Smooth muscle cell of the coronary artery (primary cell): ENCODE results near the gene HLA-DRB1. TPM values are rescaled to one million over a fixed set of nuclear protein-coding genes. Genes with fewer than 3 reads are reported as not detected.

Source experiments
- total RNA-seq: library from RNA; depleted of rRNA; stranded (reverse); fragments of >200 nt; gene quantifications from 2 replicates; pipeline ENCODE4 v1.2.3, GENCODE V29; 2014; ENCODE audit warnings: low replicate concordance

The HLA-DRB1 gene
- 0.12 TPM in 1 of 2 replicates, not detected in the other for total RNA-seq

GRCh38 chr6:32589596-32590449 lies at the start of gene HLA-DRB1:
Gene HLA-DRB1, minus strand, starts transcription at chr6:32589848. Its CDS starts 106 bp downstream, at chr6:32589742.

GRCh38 chr6:32637219-32637880 lies 47.7 kb upstream of the HLA-DRB1 start, which contains the start of gene HLA-DQA1:
Gene HLA-DQA1, plus strand, starts transcription at chr6:32637406. Its CDS starts 53 bp downstream, at chr6:32637459.

GRCh38 chr6:32529697-32530430 lies 59.8 kb downstream of the HLA-DRB1 start, which contains the start of gene HLA-DRB5:
Gene HLA-DRB5, minus strand, starts transcription at chr6:32530287. Its CDS starts 63 bp downstream, at chr6:32530224.

Other genes starting within 250 kb of the HLA-DRB1 start
- gene TSBP1, start 217.9 kb downstream of the HLA-DRB1 start, total RNA-seq = not detected in 2 replicates
- 0.12 TPM in 1 of 2 replicates, not detected in the other for gene BTNL2, start 182.7 kb downstream of the HLA-DRB1 start, total RNA-seq
- 0.82 TPM in 1 of 2 replicates, not detected in the other for gene HLA-DRA, start 150.0 kb downstream of the HLA-DRB1 start, total RNA-seq
- gene HLA-DRB5, start 59.6 kb downstream of the HLA-DRB1 start, total RNA-seq = not detected in 2 replicates
- gene HLA-DQA1, start 47.6 kb upstream of the HLA-DRB1 start, total RNA-seq = not detected in 2 replicates
- not detected in 2 replicates for gene HLA-DQB1, start 76.8 kb upstream of the HLA-DRB1 start, total RNA-seq
- gene HLA-DQA2, start 151.5 kb upstream of the HLA-DRB1 start, total RNA-seq = not detected in 2 replicates
- gene HLA-DQB2, start 173.7 kb upstream of the HLA-DRB1 start, total RNA-seq = not detected in 2 replicates
- 0.59 TPM in 1 of 2 replicates, not detected in the other for gene HLA-DOB, start 227.2 kb upstream of the HLA-DRB1 start, total RNA-seq
- gene TAP2, start 248.9 kb upstream of the HLA-DRB1 start, total RNA-seq = 20.8 and 40.5 TPM in 2 replicates